HEK293 (cell line): ENCODE results near the gene NPC1.

Experiments
- CTCF ChIA-PET: fragments of 350-600 bp; formaldehyde crosslinking; extraction: SDS; loops from one replicate; lab custom pipeline; 2021; ENCODE audit warnings: antibody characterized with exemption; lab: Yijun Ruan, JAX
- POLR2A ChIA-PET: fragments of 300-600 bp; formaldehyde crosslinking; extraction: SDS; loops from one replicate; lab custom pipeline; 2020; ENCODE audit warnings: antibody characterized with exemption, inconsistent platforms; lab: Yijun Ruan, JAX
- H3K27ac ChIP-seq: fragments of 200-500 bp; sonication (Bioruptor generic); 2 replicates; pipeline ENCODE4 v1.5.1; 2014; ENCODE audit warnings: low read depth, low read length, control low read depth, inconsistent platforms; ENCODE audit errors: extremely low read depth
- H3K36me3 ChIP-seq, 2 experiments: fragments of 200-500 bp in 1 of 2; sonication (Bioruptor generic) in 1 of 2; 1 replicate in 1 of 2; 2 replicates in 1 of 2; pipeline ENCODE4 v1.5.1; 2014 to 2017; ENCODE audit warnings: inconsistent platforms in 2 of 2, low read length in 2 of 2; ENCODE audit not compliant: control insufficient read depth in 2 of 2, insufficient read depth in 1 of 2
- H3K4me1 ChIP-seq: fragments of 200-500 bp; sonication (Bioruptor generic); 2 replicates; pipeline ENCODE4 v1.5.1; 2014; ENCODE audit warnings: mild to moderate bottlenecking, low read length, inconsistent platforms; ENCODE audit not compliant: control insufficient read depth, insufficient read depth
- H3K4me3 ChIP-seq: 2 replicates; pipeline ENCODE4 v1.5.1; 2011; ENCODE audit warnings: low read depth, mild to moderate bottlenecking, control low read depth, low read length, moderate library complexity
- H3K9me3 ChIP-seq: fragments of 200-500 bp; sonication (Bioruptor generic); 2 replicates; pipeline ENCODE4 v1.5.1; 2014; ENCODE audit warnings: low read depth, low read length, inconsistent platforms; ENCODE audit not compliant: control insufficient read depth, insufficient read depth
- BCL11A ChIP-seq: fragments of 450-650 bp; formaldehyde crosslinking; IDR thresholded peaks from 2 replicates; pipeline ENCODE4 v1.5.1; 2016; ENCODE audit warnings: low read depth, missing biosample characterization, missing genetic modification characterization
- GLIS1 ChIP-seq: fragments of 450-650 bp; formaldehyde crosslinking; IDR thresholded peaks from 2 replicates; pipeline ENCODE4 v1.5.1; 2016; ENCODE audit warnings: missing biosample characterization, missing genetic modification characterization
- KLF1 ChIP-seq: fragments of 450-650 bp; formaldehyde crosslinking; IDR thresholded peaks from 2 replicates; pipeline ENCODE4 v1.5.1; 2016; ENCODE audit warnings: missing biosample characterization, missing genetic modification characterization
- KLF8 ChIP-seq: fragments of 450-650 bp; formaldehyde crosslinking; IDR thresholded peaks from 2 replicates; pipeline ENCODE4 v1.5.1; 2016; ENCODE audit warnings: missing biosample characterization, missing genetic modification characterization
- MZF1 ChIP-seq: fragments of 450-650 bp; formaldehyde crosslinking; IDR thresholded peaks from 2 replicates; pipeline ENCODE4 v1.5.1; 2017; ENCODE audit warnings: missing biosample characterization, missing genetic modification characterization, borderline replicate concordance
- PRDM1 ChIP-seq: fragments of 450-650 bp; formaldehyde crosslinking; IDR thresholded peaks from 2 replicates; pipeline ENCODE4; 2016; ENCODE audit warnings: missing biosample characterization, missing genetic modification characterization
- ZBTB21 ChIP-seq: fragments of 450-650 bp; formaldehyde crosslinking; IDR thresholded peaks from 2 replicates; pipeline ENCODE4 v1.5.1; 2017; ENCODE audit warnings: missing biosample characterization, missing genetic modification characterization
- ZEB2 ChIP-seq: fragments of 450-650 bp; formaldehyde crosslinking; IDR thresholded peaks from 2 replicates; pipeline ENCODE4 v1.5.1; 2016; ENCODE audit warnings: missing biosample characterization, missing genetic modification characterization
- ZFP69B ChIP-seq: fragments of 450-650 bp; formaldehyde crosslinking; IDR thresholded peaks from 2 replicates; pipeline ENCODE4 v1.5.1; 2016; ENCODE audit warnings: missing biosample characterization, missing genetic modification characterization
- ZNF10 ChIP-seq: fragments of 450-650 bp; formaldehyde crosslinking; IDR thresholded peaks from 2 replicates; pipeline ENCODE4 v1.5.1; 2017; ENCODE audit warnings: missing biosample characterization, missing genetic modification characterization
- ZNF146 ChIP-seq: fragments of 450-650 bp; formaldehyde crosslinking; IDR thresholded peaks from 2 replicates; pipeline ENCODE4 v1.5.1; 2016; ENCODE audit warnings: missing biosample characterization, missing genetic modification characterization
- ZNF169 ChIP-seq: fragments of 450-650 bp; formaldehyde crosslinking; IDR thresholded peaks from 2 replicates; pipeline ENCODE4 v1.5.1; 2016; ENCODE audit warnings: missing biosample characterization, missing genetic modification characterization
- ZNF274 ChIP-seq, 2 experiments: fragments of 200-500 bp in 1 of 2; fragments of 450-650 bp in 1 of 2; sonication (Bioruptor generic) in 1 of 2; formaldehyde crosslinking in 1 of 2; IDR thresholded peaks; 2 replicates each; pipeline versions ENCODE4 v1.5.1 to v1.6.1; 2014 to 2016; ENCODE audit warnings: borderline replicate concordance in 1 of 2, inconsistent platforms in 1 of 2, low read length in 1 of 2, missing biosample characterization in 1 of 2, missing genetic modification characterization in 1 of 2
- ZNF292 ChIP-seq: fragments of 450-650 bp; formaldehyde crosslinking; IDR thresholded peaks from 2 replicates; pipeline ENCODE4 v1.5.1; 2016; ENCODE audit warnings: low read depth, missing biosample characterization, missing genetic modification characterization, borderline replicate concordance
- ZNF394 ChIP-seq: fragments of 450-650 bp; formaldehyde crosslinking; IDR thresholded peaks from 2 replicates; pipeline ENCODE4 v1.5.1; 2016; ENCODE audit warnings: missing biosample characterization, missing genetic modification characterization, mild to moderate bottlenecking, moderate library complexity, borderline replicate concordance
- ZNF404 ChIP-seq: fragments of 450-650 bp; formaldehyde crosslinking; IDR thresholded peaks from 2 replicates; pipeline ENCODE4 v1.5.1; 2017; ENCODE audit warnings: missing biosample characterization, missing genetic modification characterization
- ZNF416 ChIP-seq: fragments of 450-650 bp; formaldehyde crosslinking; IDR thresholded peaks from 2 replicates; pipeline ENCODE4 v1.5.1; 2016; ENCODE audit warnings: missing biosample characterization, missing genetic modification characterization
- ZNF544 ChIP-seq: fragments of 450-650 bp; formaldehyde crosslinking; IDR thresholded peaks from 2 replicates; pipeline ENCODE4 v1.5.0; 2017; ENCODE audit warnings: missing biosample characterization, missing genetic modification characterization
- ZNF585B ChIP-seq: fragments of 450-650 bp; formaldehyde crosslinking; IDR thresholded peaks from 2 replicates; pipeline ENCODE4 v1.5.1; 2016; ENCODE audit warnings: missing biosample characterization, missing genetic modification characterization
- ZNF623 ChIP-seq: fragments of 450-650 bp; formaldehyde crosslinking; IDR thresholded peaks from 2 replicates; pipeline ENCODE4 v1.5.1; 2016; ENCODE audit warnings: missing biosample characterization, missing genetic modification characterization
- TF ChIP-seq, protein P1 (sequence below): sonication (generic); formaldehyde crosslinking; IDR thresholded peaks from 2 replicates; pipeline ENCODE4 v1.8.1; 2022; ENCODE audit warnings: mild to moderate bottlenecking, moderate library complexity, missing genetic modification reagents
- TF ChIP-seq, protein P2 (sequence below): fragments of 450-650 bp; formaldehyde crosslinking; IDR thresholded peaks from 2 replicates; pipeline ENCODE4 v1.5.1; 2016; ENCODE audit warnings: missing biosample characterization, missing genetic modification characterization
- TF ChIP-seq, protein P3 (sequence below): fragments of 450-650 bp; formaldehyde crosslinking; IDR thresholded peaks from 2 replicates; pipeline ENCODE4 v1.5.1; 2016; ENCODE audit warnings: missing biosample characterization, missing genetic modification characterization
- TF ChIP-seq, protein P4 (sequence below): fragments of 450-650 bp; formaldehyde crosslinking; IDR thresholded peaks from 2 replicates; pipeline ENCODE4 v1.5.1; 2016; ENCODE audit warnings: missing biosample characterization, missing genetic modification characterization, low read depth

NPC1 gene

DNA sequence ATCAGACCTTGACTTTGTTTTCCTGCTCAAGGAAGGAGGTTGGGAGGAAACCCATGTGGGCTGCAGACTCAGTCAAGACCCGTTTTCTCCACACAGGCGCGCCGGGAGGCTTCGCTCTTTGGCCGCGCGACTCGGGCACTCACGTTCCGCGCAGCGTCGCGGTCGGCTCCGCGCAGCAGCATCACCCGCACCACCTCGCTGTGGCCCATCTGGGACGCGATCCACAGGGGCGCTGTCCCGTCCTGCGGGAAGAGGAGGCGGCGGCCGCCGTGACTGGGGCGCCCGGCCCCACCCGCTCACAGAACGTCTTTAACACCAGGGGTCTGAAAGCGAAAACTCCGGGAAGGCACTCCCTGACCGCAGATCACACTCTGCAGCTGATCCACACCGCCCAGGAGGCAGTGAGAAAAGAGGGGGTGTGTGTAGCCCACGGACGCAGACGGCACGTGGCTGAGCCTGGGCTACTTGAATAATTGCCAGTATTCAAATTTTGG, 33.1 kb upstream of the NPC1 start (continued):
- TF ChIP-seq, protein P1, sequence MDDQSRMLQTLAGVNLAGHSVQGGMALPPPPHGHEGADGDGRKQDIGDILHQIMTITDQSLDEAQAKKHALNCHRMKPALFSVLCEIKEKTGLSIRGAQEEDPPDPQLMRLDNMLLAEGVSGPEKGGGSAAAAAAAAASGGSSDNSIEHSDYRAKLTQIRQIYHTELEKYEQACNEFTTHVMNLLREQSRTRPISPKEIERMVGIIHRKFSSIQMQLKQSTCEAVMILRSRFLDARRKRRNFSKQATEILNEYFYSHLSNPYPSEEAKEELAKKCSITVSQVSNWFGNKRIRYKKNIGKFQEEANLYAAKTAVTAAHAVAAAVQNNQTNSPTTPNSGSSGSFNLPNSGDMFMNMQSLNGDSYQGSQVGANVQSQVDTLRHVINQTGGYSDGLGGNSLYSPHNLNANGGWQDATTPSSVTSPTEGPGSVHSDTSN (CRISPR knock-in tag), result no peak
- TF ChIP-seq ZNF544 (tag by site-specific recombination) (no peak), ZNF146 (tag by site-specific recombination) (no peak), ZNF292 (tag by site-specific recombination) (no peak)

DNA sequence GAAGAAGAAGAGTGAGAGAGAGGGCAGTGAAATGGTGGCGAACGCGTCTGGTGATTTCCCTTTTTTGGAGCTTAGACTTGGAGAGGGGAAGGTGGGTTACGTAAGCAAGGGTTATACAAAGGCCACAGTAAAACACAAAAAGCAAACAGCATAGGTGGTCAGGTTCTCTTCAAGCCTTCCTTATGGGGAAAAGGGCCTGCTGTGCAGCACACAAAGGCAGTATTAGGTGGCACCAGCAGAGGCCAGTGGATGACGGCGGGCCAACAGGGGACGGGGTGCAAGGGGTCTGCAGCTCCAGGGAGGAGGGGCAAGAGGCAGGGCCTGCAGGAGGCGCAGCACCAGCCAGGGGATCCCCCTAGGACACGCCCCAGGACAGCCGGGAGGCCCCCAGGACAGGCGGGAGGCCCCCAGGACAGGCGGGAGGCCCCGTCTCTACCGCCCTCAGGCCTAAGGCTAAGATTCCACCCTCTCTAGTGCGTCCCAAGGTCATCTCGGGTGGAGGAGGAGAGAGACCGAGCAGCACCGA, 32.6 kb upstream of the NPC1 start:
- CTCF ChIA-PET, result interaction anchor here (0.9 to 1.1 kb wide), 2 partner anchors 8 to 84 kb away, joined by 3 to 4 read pairs; no protein-coding TSS in a partner anchor
- no peak overlapping the region for H3K27ac ChIP-seq
- no peaks in the 10 kb centered on the region for H3K36me3 ChIP-seq
- no peaks in the 10 kb centered on the region for H3K4me1 ChIP-seq
- POLR2A ChIA-PET, result no interaction called here
- H3K9me3 ChIP-seq, result no peaks in the 10 kb centered on the region
- no peak overlapping the region for H3K4me3 ChIP-seq
- TF ChIP-seq ZNF274 (IDR thresholded peaks at IDR 0.05; ENCODE audit: low read length), result no peak
- TF ChIP-seq ZNF274 (tag by site-specific recombination; IDR thresholded peaks at IDR 0.05; ENCODE audit: borderline replicate concordance), result no peak
- peak; percentile 30; the same call in 1 of the 2 replicates for TF ChIP-seq GLIS1 (tag by site-specific recombination)
- TF ChIP-seq PRDM1, result peak; percentile 47; the same call in 1 of the 2 replicates
- TF ChIP-seq, all 188 proteins: peak for 2

DNA sequence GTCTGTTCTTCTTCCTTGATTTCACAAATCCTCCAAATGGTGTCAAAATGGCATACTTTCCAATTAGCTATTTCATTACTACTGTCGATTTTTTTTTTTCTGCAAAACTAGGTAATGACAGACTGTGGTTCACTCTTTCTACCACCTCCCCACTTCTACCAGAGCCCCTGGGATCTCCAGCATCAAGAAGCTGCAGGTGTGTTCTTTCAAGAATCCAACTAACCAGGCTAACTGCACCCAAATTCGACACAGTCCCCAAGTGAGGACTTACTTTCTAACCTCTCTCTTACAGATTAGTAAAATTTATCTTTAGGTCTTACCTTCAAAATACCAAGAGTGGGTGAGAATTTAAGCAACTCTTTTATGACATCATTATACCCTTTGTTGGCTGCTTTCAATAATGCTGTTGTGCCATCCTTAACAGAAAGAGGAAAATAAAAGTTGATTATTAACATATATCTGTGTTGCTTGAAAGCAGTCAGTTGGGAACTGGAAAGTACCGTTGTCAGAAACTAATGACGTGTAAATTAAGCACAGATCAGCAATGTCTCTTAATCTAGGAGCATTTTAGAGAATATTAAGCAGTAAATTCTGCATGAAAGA, 31.2 kb upstream of the NPC1 start:
- no peaks in the 10 kb centered on the region for H3K9me3 ChIP-seq
- no peaks in the 10 kb centered on the region for H3K36me3 ChIP-seq
- H3K27ac ChIP-seq, result no peak overlapping the region
- TF ChIP-seq ZNF623 (tag by site-specific recombination) (no peak), KLF8 (tag by site-specific recombination) (no peak), ZBTB21 (tag by site-specific recombination) (no peak), KLF1 (tag by site-specific recombination) (no peak), ZNF404 (no peak), ZNF416 (tag by site-specific recombination) (no peak), BCL11A (tag by site-specific recombination) (no peak), ZEB2 (tag by site-specific recombination) (no peak), ZNF169 (tag by site-specific recombination) (no peak)
- ChIA-PET CTCF (interaction anchor here (0.6 to 0.7 kb wide), 3 partner anchors 15 to 502 kb away, joined by 3 read pairs; no protein-coding TSS in a partner anchor), POLR2A (no interaction called here)
- no peak overlapping the region for H3K4me3 ChIP-seq
- no peaks in the 10 kb centered on the region for H3K4me1 ChIP-seq

DNA sequence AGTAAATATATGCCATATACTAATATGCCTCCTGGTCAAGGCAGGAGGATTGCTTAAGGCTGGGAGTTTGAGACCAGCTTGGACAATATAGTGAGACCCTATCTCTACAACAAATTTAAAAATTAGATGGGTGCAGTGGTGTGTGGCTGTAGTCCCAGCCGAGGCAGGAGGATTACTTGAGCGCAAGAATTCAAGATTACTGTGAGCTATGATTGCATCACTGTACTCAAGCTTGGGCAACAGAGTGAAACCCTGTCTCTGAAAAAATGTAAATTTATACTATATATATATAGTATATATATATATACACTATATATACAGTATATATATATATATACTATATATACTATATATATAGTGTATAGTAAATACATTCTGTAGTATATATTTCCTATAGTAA, 30.0 kb upstream of the NPC1 start:
- no peaks in the 10 kb centered on the region for H3K9me3 ChIP-seq
- H3K36me3 ChIP-seq, result no peaks in the 10 kb centered on the region
- no peak overlapping the region for H3K4me3 ChIP-seq
- H3K27ac ChIP-seq, result no peak overlapping the region
- ChIA-PET CTCF (interaction anchor here (1.5 kb wide), 1 partner anchor 195 kb away, joined by 3 read pairs; no protein-coding TSS in a partner anchor), POLR2A (no interaction called here)
- no peaks in the 10 kb centered on the region for H3K4me1 ChIP-seq
- TF ChIP-seq MZF1, result no peak
- no peak for TF ChIP-seq ZNF10 (tag by site-specific recombination)
- TF ChIP-seq, protein P2, sequence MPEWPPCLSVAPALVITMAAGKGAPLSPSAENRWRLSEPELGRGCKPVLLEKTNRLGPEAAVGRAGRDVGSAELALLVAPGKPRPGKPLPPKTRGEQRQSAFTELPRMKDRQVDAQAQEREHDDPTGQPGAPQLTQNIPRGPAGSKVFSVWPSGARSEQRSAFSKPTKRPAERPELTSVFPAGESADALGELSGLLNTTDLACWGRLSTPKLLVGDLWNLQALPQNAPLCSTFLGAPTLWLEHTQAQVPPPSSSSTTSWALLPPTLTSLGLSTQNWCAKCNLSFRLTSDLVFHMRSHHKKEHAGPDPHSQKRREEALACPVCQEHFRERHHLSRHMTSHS (tag by site-specific recombination), result no peak
- no peak for TF ChIP-seq ZNF394 (tag by site-specific recombination)
- TF ChIP-seq, protein P3, sequence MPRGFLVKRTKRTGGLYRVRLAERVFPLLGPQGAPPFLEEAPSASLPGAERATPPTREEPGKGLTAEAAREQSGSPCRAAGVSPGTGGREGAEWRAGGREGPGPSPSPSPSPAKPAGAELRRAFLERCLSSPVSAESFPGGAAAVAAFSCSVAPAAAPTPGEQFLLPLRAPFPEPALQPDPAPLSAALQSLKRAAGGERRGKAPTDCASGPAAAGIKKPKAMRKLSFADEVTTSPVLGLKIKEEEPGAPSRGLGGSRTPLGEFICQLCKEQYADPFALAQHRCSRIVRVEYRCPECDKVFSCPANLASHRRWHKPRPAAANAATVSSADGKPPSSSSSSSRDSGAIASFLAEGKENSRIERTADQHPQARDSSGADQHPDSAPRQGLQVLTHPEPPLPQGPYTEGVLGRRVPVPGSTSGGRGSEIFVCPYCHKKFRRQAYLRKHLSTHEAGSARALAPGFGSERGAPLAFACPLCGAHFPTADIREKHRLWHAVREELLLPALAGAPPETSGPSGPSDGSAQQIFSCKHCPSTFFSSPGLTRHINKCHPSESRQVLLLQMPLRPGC, result no peak
- no peak for TF ChIP-seq ZNF585B (tag by site-specific recombination)
- TF ChIP-seq, protein P4, sequence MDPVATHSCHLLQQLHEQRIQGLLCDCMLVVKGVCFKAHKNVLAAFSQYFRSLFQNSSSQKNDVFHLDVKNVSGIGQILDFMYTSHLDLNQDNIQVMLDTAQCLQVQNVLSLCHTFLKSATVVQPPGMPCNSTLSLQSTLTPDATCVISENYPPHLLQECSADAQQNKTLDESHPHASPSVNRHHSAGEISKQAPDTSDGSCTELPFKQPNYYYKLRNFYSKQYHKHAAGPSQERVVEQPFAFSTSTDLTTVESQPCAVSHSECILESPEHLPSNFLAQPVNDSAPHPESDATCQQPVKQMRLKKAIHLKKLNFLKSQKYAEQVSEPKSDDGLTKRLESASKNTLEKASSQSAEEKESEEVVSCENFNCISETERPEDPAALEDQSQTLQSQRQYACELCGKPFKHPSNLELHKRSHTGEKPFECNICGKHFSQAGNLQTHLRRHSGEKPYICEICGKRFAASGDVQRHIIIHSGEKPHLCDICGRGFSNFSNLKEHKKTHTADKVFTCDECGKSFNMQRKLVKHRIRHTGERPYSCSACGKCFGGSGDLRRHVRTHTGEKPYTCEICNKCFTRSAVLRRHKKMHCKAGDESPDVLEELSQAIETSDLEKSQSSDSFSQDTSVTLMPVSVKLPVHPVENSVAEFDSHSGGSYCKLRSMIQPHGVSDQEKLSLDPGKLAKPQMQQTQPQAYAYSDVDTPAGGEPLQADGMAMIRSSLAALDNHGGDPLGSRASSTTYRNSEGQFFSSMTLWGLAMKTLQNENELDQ (tag by site-specific recombination), result no peak
- TF ChIP-seq ZFP69B, result no peak
